ENCODE results near the gene CCNK.

CCNK gene

GRCh38 chr14:99556134-99556791, 75.1 kb downstream of the CCNK start:
- no peak for DNase-seq

- DNase-seq = no peak
These were observed 78.2 kb downstream of the CCNK start for GRCh38 chr14:99559286-99559990.

GRCh38 chr14:99560403-99560802, 79.2 kb downstream of the CCNK start:
- DNase-seq = no peak

GRCh38 chr14:99560922-99561683, 79.9 kb downstream of the CCNK start:
- DNase-seq = no peak

GRCh38 chr14:99561864-99562263, 80.7 kb downstream of the CCNK start:
- DNase-seq = no peak
